Prostate gland (tissue), 1 donor: ENCODE results near the gene ZNF18.

Experiments
- POLR2A ChIP-seq: fragments of 450-650 bp; IDR thresholded peaks from one replicate; pipeline ENCODE4 v1.6.1; 2016; ENCODE audit warnings: antibody characterized with exemption, mild to moderate bottlenecking
- POLR2AphosphoS5 ChIP-seq: sonication (generic); formaldehyde crosslinking; IDR thresholded peaks from one replicate; pipeline ENCODE4 v1.6.1; 2017; ENCODE audit warnings: antibody characterized with exemption

- TF ChIP-seq POLR2A (no peak), POLR2AphosphoS5 (no peak)
Measured at GRCh38 chr17:11979795-11980194, 17.5 kb downstream of the ZNF18 start.
